Esophagus squamous epithelium (tissue), 5 donors: ENCODE measurements around the gene ADAM12. TPM values are rescaled to one million over a fixed set of nuclear protein-coding genes. Genes with fewer than 3 reads are reported as not detected.

ENCODE experiments used
- DNase-seq: peaks from one replicate; lab custom pipeline; 2025; lab: John Stamatoyannopoulos, UW
- H3K27ac ChIP-seq, 4 donors: fragments of 200-600 bp; sonication (generic); one replicate each; pipeline ENCODE4 v1.5.1; 2016 to 2019; ENCODE audit warnings: mild to moderate bottlenecking in 1 of 4
- H3K27me3 ChIP-seq, 4 donors: fragments of 200-600 bp; sonication (generic); 1 replicate in 3 of 4; 2 replicates in 1 of 4; pipeline versions ENCODE4 v1.5.1 to v1.6.0; 2017 to 2021; ENCODE audit warnings: antibody characterized with exemption in 1 of 4
- H3K36me3 ChIP-seq, 3 donors: fragments of 200-600 bp; sonication (generic); one replicate each; pipeline ENCODE4 v1.5.1; 2016 to 2019
- H3K4me1 ChIP-seq, 3 donors: fragments of 200-600 bp; sonication (generic); one replicate each; pipeline ENCODE4 v1.5.1; 2017 to 2019
- H3K4me3 ChIP-seq, 4 donors: fragments of 200-600 bp; sonication (generic); 1 replicate in 3 of 4; 2 replicates in 1 of 4; pipeline ENCODE4 v1.5.1; 2016 to 2019; ENCODE audit warnings: mild to moderate bottlenecking in 2 of 4, moderate library complexity in 1 of 4
- H3K9me3 ChIP-seq, 3 donors: fragments of 200-600 bp; sonication (generic); one replicate each; pipeline ENCODE4 v1.5.1; 2016 to 2019
- POLR2A ChIP-seq, 4 donors: fragments of 450-650 bp; IDR thresholded peaks; one replicate each; pipeline ENCODE4 v1.6.1; 2017; ENCODE audit warnings: antibody characterized with exemption in 4 of 4, mild to moderate bottlenecking in 4 of 4, moderate library complexity in 3 of 4
- WGBS, 2 donors: methylation state at CpG; one replicate each; pipeline ENCODE4 v1.1.5; 2018; 5-methylcytosine and 5-hydroxymethylcytosine counted together
- intact Hi-C: fragments of 100-400 bp; cut with DNase I; formaldehyde crosslinking; loops from one replicate; pipeline ENCODE4 v1.15.0; 2022
- total RNA-seq, 4 donors: library from RNA; depleted of rRNA; stranded (reverse); fragments of >200 nt; gene quantifications; one replicate each; pipeline ENCODE4 v1.1.0, GENCODE V29; 2016
- TF ChIP-seq, protein P1 (sequence below), 6 experiments: fragments of 450-650 bp in 4 of 6; fragments of 200-600 bp in 2 of 6; sonication (generic) in 2 of 6; IDR thresholded peaks; one replicate each; pipeline ENCODE4 v1.5.1; 2016 to 2019; ENCODE audit warnings: antibody characterized with exemption in 6 of 6, mild to moderate bottlenecking in 4 of 6, moderate library complexity in 4 of 6
- donor health status: DM: yes; HTN: yes; CAD: no.

ADAM12 gene
- total RNA-seq, 4 donors from 2014 or later: 0.57 to 1.1 (median 0.76) TPM; not detected in 1

DNA sequence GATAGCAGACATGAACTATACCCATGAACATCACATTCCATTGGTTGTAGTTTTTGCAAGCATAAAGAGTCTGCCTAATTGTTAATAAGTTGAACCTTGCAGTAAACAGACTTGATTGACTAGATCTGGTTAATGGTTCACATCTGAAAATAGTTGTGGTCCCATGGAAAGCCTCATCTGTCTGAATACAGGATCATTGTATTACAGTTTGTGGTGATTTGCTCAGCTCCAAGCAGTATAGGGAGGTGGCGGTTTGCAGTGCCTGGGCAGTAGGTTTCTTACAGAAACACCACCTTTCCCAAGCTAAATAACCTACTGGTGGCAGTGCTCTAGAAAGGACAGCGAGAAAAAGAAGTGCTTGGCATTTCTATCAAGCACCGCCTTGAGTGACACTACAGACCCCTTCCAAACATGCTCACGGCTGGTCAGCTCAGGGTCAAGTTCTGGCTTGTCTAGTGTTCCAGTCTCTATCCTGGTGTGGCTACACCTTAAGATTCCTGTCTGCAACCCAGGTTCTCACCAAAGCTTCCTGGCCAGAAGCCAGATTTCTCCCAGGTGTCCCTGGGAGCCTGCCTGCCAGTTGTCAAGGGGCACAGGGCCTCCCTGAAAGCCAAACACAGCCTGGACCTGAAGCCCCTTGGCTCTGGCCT is 372.0 kb downstream of the ADAM12 start:
- intact Hi-C loops: no loop called here
- H3K4me1 ChIP-seq: no peaks in the 10 kb centered on the region
- no peak overlapping the region for H3K4me3 ChIP-seq
- WGBS, 2 donors: 70 to 96% methylated on average over 2 to 4 of the region's 4 CpGs
- H3K36me3 ChIP-seq: no peaks in the 10 kb centered on the region
- no peaks in the 10 kb centered on the region for H3K27me3 ChIP-seq
- H3K9me3 ChIP-seq: no peaks in the 10 kb centered on the region
- TF ChIP-seq POLR2A (IDR thresholded peaks at IDR 0.05): no peak
- TF ChIP-seq, protein P1, sequence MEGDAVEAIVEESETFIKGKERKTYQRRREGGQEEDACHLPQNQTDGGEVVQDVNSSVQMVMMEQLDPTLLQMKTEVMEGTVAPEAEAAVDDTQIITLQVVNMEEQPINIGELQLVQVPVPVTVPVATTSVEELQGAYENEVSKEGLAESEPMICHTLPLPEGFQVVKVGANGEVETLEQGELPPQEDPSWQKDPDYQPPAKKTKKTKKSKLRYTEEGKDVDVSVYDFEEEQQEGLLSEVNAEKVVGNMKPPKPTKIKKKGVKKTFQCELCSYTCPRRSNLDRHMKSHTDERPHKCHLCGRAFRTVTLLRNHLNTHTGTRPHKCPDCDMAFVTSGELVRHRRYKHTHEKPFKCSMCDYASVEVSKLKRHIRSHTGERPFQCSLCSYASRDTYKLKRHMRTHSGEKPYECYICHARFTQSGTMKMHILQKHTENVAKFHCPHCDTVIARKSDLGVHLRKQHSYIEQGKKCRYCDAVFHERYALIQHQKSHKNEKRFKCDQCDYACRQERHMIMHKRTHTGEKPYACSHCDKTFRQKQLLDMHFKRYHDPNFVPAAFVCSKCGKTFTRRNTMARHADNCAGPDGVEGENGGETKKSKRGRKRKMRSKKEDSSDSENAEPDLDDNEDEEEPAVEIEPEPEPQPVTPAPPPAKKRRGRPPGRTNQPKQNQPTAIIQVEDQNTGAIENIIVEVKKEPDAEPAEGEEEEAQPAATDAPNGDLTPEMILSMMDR (IDR thresholded peaks at IDR 0.05): no peak
- no peak overlapping the region for H3K27ac ChIP-seq
- DNase-seq: no peak

DNA sequence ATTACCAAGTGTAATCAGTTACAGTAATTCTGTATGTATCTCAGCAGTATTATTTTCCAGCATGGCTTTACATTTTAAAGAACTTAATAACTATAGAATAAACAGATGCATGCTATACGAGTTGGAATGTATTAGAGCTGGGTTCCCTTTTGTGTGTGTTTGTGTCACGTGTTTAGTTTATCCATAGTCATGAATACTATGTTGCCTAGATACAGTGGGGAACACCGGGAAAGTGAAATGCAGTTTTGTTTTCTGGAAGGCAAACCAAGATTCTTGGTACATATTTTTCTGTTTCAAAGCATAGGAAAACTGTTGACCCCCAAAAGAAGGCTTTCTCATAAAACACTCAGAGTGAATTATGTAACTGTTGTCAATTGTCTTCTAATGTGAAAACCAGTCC is 372.9 kb downstream of the ADAM12 start:
- H3K27ac ChIP-seq: no peak overlapping the region
- no peak for TF ChIP-seq POLR2A (IDR thresholded peaks at IDR 0.05)
- TF ChIP-seq, protein P1 (IDR thresholded peaks at IDR 0.05): no peak
- no peak overlapping the region for H3K4me3 ChIP-seq
- no peak for DNase-seq
- H3K27me3 ChIP-seq: no peaks in the 10 kb centered on the region
- 46 to 60% methylated on average over 3 of the region's 3 CpGs for WGBS, 2 donors
- no peaks in the 10 kb centered on the region for H3K36me3 ChIP-seq
- H3K4me1 ChIP-seq: no peaks in the 10 kb centered on the region
- intact Hi-C loops: no loop called here
- no peaks in the 10 kb centered on the region for H3K9me3 ChIP-seq

DNA sequence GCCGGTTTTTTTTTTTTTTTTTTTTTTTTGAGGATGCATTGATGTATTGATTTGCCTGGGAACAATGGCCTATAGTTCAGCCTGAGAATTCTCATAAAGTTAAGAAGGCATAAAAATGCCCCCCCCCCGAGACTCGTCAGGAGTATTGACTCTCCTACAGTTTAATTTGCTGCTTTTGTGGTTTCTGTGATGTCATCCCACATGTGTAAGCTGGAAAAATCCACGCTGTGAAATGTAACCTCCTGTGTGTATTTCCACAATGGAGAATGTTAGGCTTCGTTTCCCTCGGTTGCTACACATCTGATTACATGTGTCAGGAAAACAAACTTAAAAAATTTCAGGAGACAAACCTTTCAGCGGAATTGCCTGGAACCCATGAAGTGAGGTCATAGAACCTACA is 374.0 kb downstream of the ADAM12 start:
- no peak overlapping the region for H3K4me3 ChIP-seq
- no peaks in the 10 kb centered on the region for H3K9me3 ChIP-seq
- no peak overlapping the region for H3K27ac ChIP-seq
- H3K36me3 ChIP-seq: no peaks in the 10 kb centered on the region
- no peak for DNase-seq
- intact Hi-C loops: no loop called here
- H3K27me3 ChIP-seq: no peaks in the 10 kb centered on the region
- H3K4me1 ChIP-seq: no peaks in the 10 kb centered on the region
- TF ChIP-seq POLR2A (IDR thresholded peaks at IDR 0.05): no peak
- TF ChIP-seq, protein P1 (IDR thresholded peaks at IDR 0.05): no peak
- 76 to 82% methylated on average over 7 of the region's 7 CpGs for WGBS, 2 donors

DNA sequence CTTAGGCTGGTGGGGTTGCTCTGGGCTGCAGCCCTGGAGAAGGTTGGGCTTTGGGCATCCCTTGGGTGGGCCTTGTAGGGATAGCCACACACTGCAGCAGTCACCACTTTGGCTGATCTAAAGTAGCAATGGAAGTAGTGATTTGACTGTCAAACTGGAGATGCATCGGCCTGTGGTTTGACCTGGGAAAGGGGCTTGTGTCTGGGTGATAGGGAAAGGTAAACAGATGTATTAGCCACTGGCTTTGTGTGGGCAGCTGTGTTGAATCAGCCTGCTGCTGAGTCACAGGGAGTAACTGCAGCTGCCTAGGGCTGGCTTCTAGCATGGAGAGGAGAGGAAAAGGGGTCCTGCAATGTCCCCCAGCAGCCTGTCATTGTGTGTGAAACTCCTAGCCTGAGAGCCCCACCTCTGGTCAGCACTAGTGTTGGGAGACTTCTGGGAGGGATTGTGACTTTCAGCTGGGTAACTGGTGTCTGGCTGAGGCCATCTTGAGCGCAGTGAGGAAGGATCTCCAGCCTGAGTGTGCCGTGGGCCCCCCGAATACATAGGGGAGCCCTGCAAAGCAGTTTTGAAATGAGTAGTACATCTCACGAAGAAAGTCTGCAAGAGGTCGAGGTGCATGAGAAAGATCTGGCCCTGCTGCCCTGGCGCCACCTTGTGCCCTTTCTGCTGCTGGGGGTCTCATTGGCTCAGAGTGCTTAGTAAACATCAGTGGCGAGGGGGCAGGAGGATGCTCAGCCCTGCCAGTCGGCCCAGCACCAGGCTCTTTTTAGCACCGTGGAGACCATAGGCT is 374.6 kb downstream of the ADAM12 start:
- Histone ChIP-seq H3K4me3 (no peak overlapping the region), H3K9me3 (no peaks in the 10 kb centered on the region), H3K36me3 (no peaks in the 10 kb centered on the region), H3K27ac (no peak overlapping the region), H3K4me1 (no peaks in the 10 kb centered on the region), H3K27me3 (no peaks in the 10 kb centered on the region)
- TF ChIP-seq POLR2A (IDR thresholded peaks at IDR 0.05): no peak
- TF ChIP-seq, protein P1 (IDR thresholded peaks at IDR 0.05): no peak
- DNase-seq: no peak
- intact Hi-C loops: no loop called here
- 77 to 78% methylated on average over 7 to 10 of the region's 10 CpGs for WGBS, 2 donors

DNA sequence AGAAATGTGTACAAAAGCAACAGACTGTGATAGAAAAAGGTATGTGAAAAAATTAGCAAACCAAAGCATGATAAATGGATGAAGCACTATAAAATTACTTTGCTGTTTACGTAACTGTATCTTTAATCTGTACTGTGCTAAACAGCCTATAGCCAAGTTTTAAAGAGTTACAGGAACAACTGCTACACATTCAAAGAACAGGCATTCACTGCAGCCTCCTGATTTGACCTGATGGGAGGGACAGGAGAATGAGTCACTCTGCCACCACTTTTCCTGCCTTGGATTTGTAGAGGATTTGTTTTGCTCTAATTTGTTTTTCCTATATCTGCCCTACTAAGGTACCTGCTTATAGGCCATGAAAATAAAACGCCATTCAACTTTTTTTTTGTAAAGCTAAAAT is 375.8 kb downstream of the ADAM12 start:
- H3K36me3 ChIP-seq: no peaks in the 10 kb centered on the region
- H3K27me3 ChIP-seq: no peaks in the 10 kb centered on the region
- no peak overlapping the region for H3K4me3 ChIP-seq
- no peak overlapping the region for H3K27ac ChIP-seq
- TF ChIP-seq POLR2A (IDR thresholded peaks at IDR 0.05): no peak
- TF ChIP-seq, protein P1 (IDR thresholded peaks at IDR 0.05): no peak
- DNase-seq: no peak
- WGBS, 2 donors: 93% methylated on average over 2 of the region's 2 CpGs
- no peaks in the 10 kb centered on the region for H3K9me3 ChIP-seq
- intact Hi-C loops: no loop called here
- no peaks in the 10 kb centered on the region for H3K4me1 ChIP-seq
